ENCODE measurements around the gene FSTL3. TPM values are rescaled to one million over a fixed set of nuclear protein-coding genes. Genes with fewer than 3 reads are reported as not detected.
A peak's percentile ranks its signal among the peaks of the same experiment; 100 is the strongest.

Gene FSTL3
- total and polyA plus RNA-seq, 4 donors: 15.1 to 172 (median 114) TPM

GRCh38 chr19:732148-733069 lies 56.2 kb downstream of the FSTL3 start:
- ATAC-seq (ENCODE audit: insufficient read depth, low FRiP score): no peak
- Histone ChIP-seq H3K4me1 (ENCODE audit: control insufficient read depth in 5 of 5, insufficient read depth in 5 of 5, low read length in 5 of 5) (peaks cover 0 to 7% (median 0%) of the 10 kb centered on the region in 5 donors), H3K4me3 (no peak overlapping the region), H3K9ac (ENCODE audit: insufficient read depth in 1 of 2, low read length in 2 of 2) (no peak overlapping the region), H3K36me3 (ENCODE audit: control insufficient read depth in 4 of 4, insufficient read depth in 4 of 4, low read length in 4 of 4) (peaks cover 0 to 9% (median 2%) of the 10 kb centered on the region in 4 donors), H3K27me3 (ENCODE audit: control insufficient read depth in 3 of 3, insufficient read depth in 3 of 3, low read length in 2 of 3) (no peaks in the 10 kb centered on the region), H3K27ac (ENCODE audit: low read depth in 1 of 2, low read length in 1 of 2) (no peak overlapping the region), H3K9me3 (ENCODE audit: control insufficient read depth in 4 of 4, insufficient read depth in 3 of 4, low read length in 3 of 4) (peaks cover 0 to 2% (median 0%) of the 10 kb centered on the region in 4 donors)
- WGBS, 2 donors: 69 to 75% methylated on average over 24 of the region's 24 CpGs
- peak; percentile 62 to 82 (median 69) for DNase-seq
- TF ChIP-seq CTCF (IDR thresholded peaks at IDR 0.05; ENCODE audit: control extremely low read depth, extremely low read depth): no peak

Other genes with a start within 250 kb of the FSTL3 start
- 10 to 100 TPM; 13.2 to 15.9 TPM for gene SHC2, start 215.4 kb upstream of the FSTL3 start, total RNA-seq
- 10 to 100 TPM; 11.2 to 23.1 TPM for gene SHC2, start 215.4 kb upstream of the FSTL3 start, polyA plus RNA-seq
- gene MADCAM1, start 179.9 kb upstream of the FSTL3 start, total RNA-seq: 1 to 10 TPM in 1 of 2 donors, under 1 TPM in 1; 0.80 to 4.4 TPM
- gene MADCAM1, start 179.9 kb upstream of the FSTL3 start, polyA plus RNA-seq: under 1 TPM; 0.24 to 0.41 TPM
- 10 to 100 TPM; 12.2 to 31.7 TPM for gene TPGS1, start 168.9 kb upstream of the FSTL3 start, total RNA-seq
- gene TPGS1, start 168.9 kb upstream of the FSTL3 start, polyA plus RNA-seq: 10 to 100 TPM; 19.4 to 32.7 TPM
- gene CDC34, start 144.6 kb upstream of the FSTL3 start, total RNA-seq: 10 to 100 TPM; 42.9 to 67.9 TPM
- gene CDC34, start 144.6 kb upstream of the FSTL3 start, polyA plus RNA-seq: 10 to 100 TPM; 52.3 to 89.1 TPM
- 1 to 10 TPM in 1 of 2 donors, under 1 TPM in 1; 0.74 to 2.6 TPM for gene GZMM, start 132.3 kb upstream of the FSTL3 start, total RNA-seq
- 1 to 10 TPM; 2.4 to 3.0 TPM for gene GZMM, start 132.3 kb upstream of the FSTL3 start, polyA plus RNA-seq
- gene BSG, start 103.8 kb upstream of the FSTL3 start, total RNA-seq: 100 to 1,000 TPM; 239 to 416 TPM
- gene BSG, start 103.8 kb upstream of the FSTL3 start, polyA plus RNA-seq: 100 to 1,000 TPM; 333 to 376 TPM
- gene HCN2, start 86.5 kb upstream of the FSTL3 start, total RNA-seq: under 1 TPM; 0.21 to 0.37 TPM
- under 1 TPM; 0.04 to 0.11 TPM for gene HCN2, start 86.5 kb upstream of the FSTL3 start, polyA plus RNA-seq
- 10 to 100 TPM; 16.1 to 43.3 TPM for gene POLRMT, start 42.9 kb upstream of the FSTL3 start, total RNA-seq
- gene POLRMT, start 42.9 kb upstream of the FSTL3 start, polyA plus RNA-seq: 10 to 100 TPM; 33.5 to 76.7 TPM
- gene FGF22, start 36.5 kb upstream of the FSTL3 start, total RNA-seq: under 1 TPM; 0.23 to 0.46 TPM
- gene FGF22, start 36.5 kb upstream of the FSTL3 start, polyA plus RNA-seq: under 1 TPM; 0.10 to 0.85 TPM
- gene RNF126, start 13.2 kb upstream of the FSTL3 start, total RNA-seq: 10 to 100 TPM; 18.1 to 46.2 TPM
- 10 to 100 TPM; 32.2 to 41.9 TPM for gene RNF126, start 13.2 kb upstream of the FSTL3 start, polyA plus RNA-seq
- 1 to 10 TPM in 1 of 2 donors, not detected in 1; 2.0 TPM for gene PRSS57, start 19.1 kb downstream of the FSTL3 start, total RNA-seq
- under 1 TPM; 0.10 to 0.60 TPM for gene PRSS57, start 19.1 kb downstream of the FSTL3 start, polyA plus RNA-seq
- gene PALM, start 32.5 kb downstream of the FSTL3 start, total RNA-seq: 10 to 100 TPM; 33.5 to 45.7 TPM
- 10 to 100 TPM; 16.2 to 22.7 TPM for gene PALM, start 32.5 kb downstream of the FSTL3 start, polyA plus RNA-seq
- 10 to 100 TPM; 14.9 to 23.6 TPM for gene MISP, start 74.7 kb downstream of the FSTL3 start, total RNA-seq
- gene MISP, start 74.7 kb downstream of the FSTL3 start, polyA plus RNA-seq: 10 to 100 TPM; 20.5 to 23.7 TPM
- gene PTBP1, start 121.1 kb downstream of the FSTL3 start, total RNA-seq: 100 to 1,000 TPM; 256 to 321 TPM
- gene PTBP1, start 121.1 kb downstream of the FSTL3 start, polyA plus RNA-seq: 100 to 1,000 TPM; 112 to 150 TPM
- gene PLPPR3, start 145.6 kb downstream of the FSTL3 start, total RNA-seq: 10 to 100 TPM in 1 of 2 donors, 1 to 10 TPM in 1; 8.1 to 14.1 TPM
- gene PLPPR3, start 145.6 kb downstream of the FSTL3 start, polyA plus RNA-seq: 1 to 10 TPM in 1 of 2 donors, under 1 TPM in 1; 0.91 to 4.2 TPM
- gene AZU1, start 151.4 kb downstream of the FSTL3 start, total RNA-seq: 1 to 10 TPM; 2.1 to 9.8 TPM
- 1 to 10 TPM; 2.0 to 6.7 TPM for gene AZU1, start 151.4 kb downstream of the FSTL3 start, polyA plus RNA-seq
- 10 to 100 TPM in 1 of 2 donors, under 1 TPM in 1; 0.58 to 23.3 TPM for gene PRTN3, start 164.6 kb downstream of the FSTL3 start, total RNA-seq
- gene PRTN3, start 164.6 kb downstream of the FSTL3 start, polyA plus RNA-seq: 10 to 100 TPM in 1 of 2 donors, under 1 TPM in 1; 0.85 to 18.5 TPM
- 10 to 100 TPM in 1 of 2 donors, 1 to 10 TPM in 1; 1.4 to 16.6 TPM for gene ELANE, start 175.9 kb downstream of the FSTL3 start, total RNA-seq
- gene ELANE, start 175.9 kb downstream of the FSTL3 start, polyA plus RNA-seq: 10 to 100 TPM in 1 of 2 donors, 1 to 10 TPM in 1; 2.0 to 21.0 TPM
- gene CFD, start 183.3 kb downstream of the FSTL3 start, total RNA-seq: 100 to 1,000 TPM in 1 of 2 donors, 10 to 100 TPM in 1; 90.8 to 185 TPM
- gene CFD, start 183.3 kb downstream of the FSTL3 start, polyA plus RNA-seq: 100 to 1,000 TPM in 1 of 2 donors, 10 to 100 TPM in 1; 97.2 to 227 TPM
- 10 to 100 TPM; 38.7 to 59.7 TPM for gene MED16, start 216.8 kb downstream of the FSTL3 start, total RNA-seq
- gene MED16, start 216.8 kb downstream of the FSTL3 start, polyA plus RNA-seq: 10 to 100 TPM; 44.8 to 72.3 TPM
- not detected for gene RNU6-9, start 217.1 kb downstream of the FSTL3 start, total RNA-seq
- gene RNU6-9, start 217.1 kb downstream of the FSTL3 start, polyA plus RNA-seq: not detected
- gene R3HDM4, start 236.8 kb downstream of the FSTL3 start, total RNA-seq: 10 to 100 TPM; 31.6 to 69.2 TPM
- gene R3HDM4, start 236.8 kb downstream of the FSTL3 start, polyA plus RNA-seq: 100 to 1,000 TPM in 1 of 2 donors, 10 to 100 TPM in 1; 86.1 to 139 TPM
- under 1 TPM in 1 of 2 donors, not detected in 1; 0.21 TPM for gene KISS1R, start 240.9 kb downstream of the FSTL3 start, total RNA-seq
- under 1 TPM in 1 of 2 donors, not detected in 1; 0.13 TPM for gene KISS1R, start 240.9 kb downstream of the FSTL3 start, polyA plus RNA-seq
- 10 to 100 TPM; 22.6 to 29.7 TPM for gene ARID3A, start 249.6 kb downstream of the FSTL3 start, total RNA-seq
- gene ARID3A, start 249.6 kb downstream of the FSTL3 start, polyA plus RNA-seq: 10 to 100 TPM in 1 of 2 donors, 1 to 10 TPM in 1; 7.7 to 17.0 TPM

Data from lung (tissue), 12 donors.